HepG2 (cell line): ENCODE results near the gene CDC14B. TPM values are rescaled to one million over a fixed set of nuclear protein-coding genes. Genes with fewer than 3 reads are reported as not detected.

Experiments used
- ATAC-seq: fragments of 200-7000 bp; cut with Tn5 transposase; 3 replicates; pipeline ENCODE4 v1.9.1; 2020; ENCODE audit warnings: mild to moderate bottlenecking, moderate library complexity
- BruUV-seq: library from RNA; stranded (reverse); fragments of 400-500 nt; replicated peaks from 2 replicates; lab custom pipeline; 2021; lab: Mats Ljungman, UMichigan
- CTCF ChIA-PET: fragments of 300-600 bp; formaldehyde crosslinking; extraction: SDS; loops from one replicate; lab custom pipeline; 2021; ENCODE audit warnings: low total read pairs, inconsistent platforms, low intra/inter-chr PET ratio; lab: Yijun Ruan, JAX
- POLR2A ChIA-PET: fragments of 350-600 bp; sonication (Branson Sonifier 250); formaldehyde crosslinking; loops from one replicate; lab custom pipeline; 2020; ENCODE audit warnings: antibody characterized with exemption, inconsistent platforms; lab: Yijun Ruan, JAX
- DNase-seq: peaks from one replicate; pipeline ENCODE4 v3.0.0-alpha.2; 2015; ENCODE audit warnings: low spot score
- FAIRE-seq: peaks from 3 replicates; lab custom pipeline; 2011; peaks lifted over from hg19 to GRCh38; lab: Jason Lieb, UNC
- H2AFZ ChIP-seq: one replicate; pipeline ENCODE4 v1.6.1; 2011; ENCODE audit warnings: low read length, inconsistent platforms
- H3K27ac ChIP-seq: fragments of 300-600 bp; 3 replicates; pipeline ENCODE4 v1.8.0; 2011; ENCODE audit warnings: mixed run types, mild to moderate bottlenecking, mixed read lengths, low read length, inconsistent platforms; ENCODE audit not compliant: insufficient read depth; ENCODE audit errors: extremely low read length
- H3K27me3 ChIP-seq, 2 experiments: fragments of 200-600 bp in 1 of 2; 2 replicates in 1 of 2; 3 replicates in 1 of 2; pipeline versions ENCODE4 v1.6.0 to v1.8.0; 2011; ENCODE audit warnings: low read length in 2 of 2, mild to moderate bottlenecking in 2 of 2, moderate library complexity in 2 of 2, inconsistent platforms in 1 of 2; ENCODE audit not compliant: insufficient read depth in 2 of 2, control insufficient read depth in 1 of 2
- H3K36me3 ChIP-seq, 2 experiments: fragments of 200-600 bp in 1 of 2; replicated peaks in 1 of 2; 2 replicates in 1 of 2; 3 replicates in 1 of 2; pipeline versions ENCODE4 v1.5.1 to v1.8.0; 2011; ENCODE audit warnings: low read length in 2 of 2, inconsistent platforms in 1 of 2; ENCODE audit not compliant: insufficient read depth in 2 of 2, control insufficient read depth in 1 of 2
- H3K4me1 ChIP-seq: 2 replicates; pipeline ENCODE4 v1.5.1; 2012; ENCODE audit warnings: low read length, inconsistent platforms; ENCODE audit not compliant: insufficient read depth
- H3K4me2 ChIP-seq: 2 replicates; pipeline ENCODE4 v1.6.0; 2011; ENCODE audit warnings: low read depth, low read length, inconsistent platforms
- H3K4me3 ChIP-seq, 3 experiments: fragments of 200-600 bp in 1 of 3; sonication (generic), shearing (Covaris generic) in 1 of 3; replicated peaks in 1 of 3; 2 replicates each; pipeline ENCODE4 v1.5.1; 2011 to 2016; ENCODE audit warnings: low read length in 3 of 3, inconsistent platforms in 2 of 3, low read depth in 2 of 3, mild to moderate bottlenecking in 2 of 3, control low read depth in 1 of 3, mixed read lengths in 1 of 3; ENCODE audit not compliant: insufficient read depth in 1 of 3
- H3K79me2 ChIP-seq: one replicate; pipeline ENCODE4 v1.6.1; 2011; ENCODE audit warnings: low read length, inconsistent platforms; ENCODE audit not compliant: insufficient read depth
- H3K9ac ChIP-seq: 2 replicates; pipeline ENCODE4 v1.6.0; 2011; ENCODE audit warnings: mild to moderate bottlenecking, low read depth, low read length, inconsistent platforms; ENCODE audit not compliant: insufficient read depth
- H3K9me3 ChIP-seq: 2 replicates; pipeline ENCODE4 v1.5.1; 2012; ENCODE audit warnings: mild to moderate bottlenecking, low read length
- H4K20me1 ChIP-seq: 2 replicates; pipeline ENCODE4 v1.6.0; 2011; ENCODE audit warnings: inconsistent platforms, mild to moderate bottlenecking, low read length, moderate library complexity; ENCODE audit not compliant: insufficient read depth
- WGBS: methylation state at CpG from one replicate; pipeline ENCODE4 v1.1.6; 2017; ENCODE audit warnings: low lambda C conversion rate; 5-methylcytosine and 5-hydroxymethylcytosine counted together
- in situ Hi-C: cut with HindIII; loops from 2 replicates; pipeline ENCODE4 v1.10.0; 2017; ENCODE audit warnings: low pct_unique_long_range_greater_than_20kb; ENCODE audit not compliant: extremely low pct_ligation_motif_present
- intact Hi-C: fragments of 100-400 bp; cut with micrococcal nuclease; formaldehyde crosslinking; loops from one replicate; pipeline ENCODE4 v1.10.0; 2022; ENCODE audit not compliant: unreplicated experiment
- polyA plus RNA-seq, 8 experiments: library from polyadenylated mRNA; depleted of rRNA in 3 of 8; stranded (reverse) in 7 of 8; unstranded in 1 of 8; fragments of >200 nt; fragmentation: Illumina TruSeq in 4 of 8; extraction: Trizol in 4 of 8; gene quantifications; 2 replicates each; pipeline versions ENCODE4 v1.2.1 to v1.2.3, GENCODE V29; 2011 to 2016; ENCODE audit warnings: low read depth in 4 of 8, missing spikeins in 1 of 8, mixed read lengths in 1 of 8; ENCODE audit not compliant: insufficient read depth in 1 of 8
- total RNA-seq, 5 experiments: library from RNA; depleted of rRNA; stranded (reverse); fragments of >200 nt; fragmentation: Illumina TruSeq; extraction: Trizol; gene quantifications; 2 replicates each; pipeline ENCODE4 v1.2.3, GENCODE V29; 2016; ENCODE audit warnings: low read depth in 1 of 5
- TF ChIP-seq, protein P1 (sequence below): IDR thresholded peaks from 2 replicates; pipeline ENCODE4 v1.4.0; 2020; ENCODE audit warnings: mild to moderate bottlenecking, missing genetic modification reagents
- TF ChIP-seq, protein P2 (sequence below): sonication (generic); formaldehyde crosslinking; IDR thresholded peaks from 2 replicates; pipeline ENCODE4 v1.4.0; 2020; ENCODE audit warnings: missing genetic modification reagents

The CDC14B gene
- total and polyA plus RNA-seq, 2 of the 13 experiments (the other 11 are each of a cell fraction or from before 2014, with no cell fraction given) = 25.8 to 33.3 TPM

DNA sequence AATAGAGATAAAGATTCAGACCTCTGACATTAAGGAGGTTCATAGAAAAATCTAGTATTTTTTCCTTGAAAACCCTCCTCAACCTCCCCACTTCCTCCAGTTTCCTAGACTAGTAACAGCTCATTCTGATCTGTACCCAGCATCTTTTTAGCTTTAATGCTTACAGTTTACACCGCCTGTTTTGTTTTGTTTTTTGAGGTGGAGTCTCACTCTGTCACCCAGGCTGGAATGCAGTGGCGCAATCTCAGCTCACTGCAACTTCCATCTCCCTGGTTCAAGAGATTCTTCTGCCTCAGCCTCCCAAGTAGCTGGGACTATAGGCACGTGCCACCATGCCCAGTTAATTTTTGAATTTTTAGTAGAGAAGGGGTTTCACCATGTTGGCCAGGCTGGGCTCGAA lies 5.0 kb downstream of the CDC14B start (continued):
- TF ChIP-seq, protein P1, sequence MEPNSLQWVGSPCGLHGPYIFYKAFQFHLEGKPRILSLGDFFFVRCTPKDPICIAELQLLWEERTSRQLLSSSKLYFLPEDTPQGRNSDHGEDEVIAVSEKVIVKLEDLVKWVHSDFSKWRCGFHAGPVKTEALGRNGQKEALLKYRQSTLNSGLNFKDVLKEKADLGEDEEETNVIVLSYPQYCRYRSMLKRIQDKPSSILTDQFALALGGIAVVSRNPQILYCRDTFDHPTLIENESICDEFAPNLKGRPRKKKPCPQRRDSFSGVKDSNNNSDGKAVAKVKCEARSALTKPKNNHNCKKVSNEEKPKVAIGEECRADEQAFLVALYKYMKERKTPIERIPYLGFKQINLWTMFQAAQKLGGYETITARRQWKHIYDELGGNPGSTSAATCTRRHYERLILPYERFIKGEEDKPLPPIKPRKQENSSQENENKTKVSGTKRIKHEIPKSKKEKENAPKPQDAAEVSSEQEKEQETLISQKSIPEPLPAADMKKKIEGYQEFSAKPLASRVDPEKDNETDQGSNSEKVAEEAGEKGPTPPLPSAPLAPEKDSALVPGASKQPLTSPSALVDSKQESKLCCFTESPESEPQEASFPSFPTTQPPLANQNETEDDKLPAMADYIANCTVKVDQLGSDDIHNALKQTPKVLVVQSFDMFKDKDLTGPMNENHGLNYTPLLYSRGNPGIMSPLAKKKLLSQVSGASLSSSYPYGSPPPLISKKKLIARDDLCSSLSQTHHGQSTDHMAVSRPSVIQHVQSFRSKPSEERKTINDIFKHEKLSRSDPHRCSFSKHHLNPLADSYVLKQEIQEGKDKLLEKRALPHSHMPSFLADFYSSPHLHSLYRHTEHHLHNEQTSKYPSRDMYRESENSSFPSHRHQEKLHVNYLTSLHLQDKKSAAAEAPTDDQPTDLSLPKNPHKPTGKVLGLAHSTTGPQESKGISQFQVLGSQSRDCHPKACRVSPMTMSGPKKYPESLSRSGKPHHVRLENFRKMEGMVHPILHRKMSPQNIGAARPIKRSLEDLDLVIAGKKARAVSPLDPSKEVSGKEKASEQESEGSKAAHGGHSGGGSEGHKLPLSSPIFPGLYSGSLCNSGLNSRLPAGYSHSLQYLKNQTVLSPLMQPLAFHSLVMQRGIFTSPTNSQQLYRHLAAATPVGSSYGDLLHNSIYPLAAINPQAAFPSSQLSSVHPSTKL = peak; percentile 40; the same call in 1 of the 2 replicates

DNA sequence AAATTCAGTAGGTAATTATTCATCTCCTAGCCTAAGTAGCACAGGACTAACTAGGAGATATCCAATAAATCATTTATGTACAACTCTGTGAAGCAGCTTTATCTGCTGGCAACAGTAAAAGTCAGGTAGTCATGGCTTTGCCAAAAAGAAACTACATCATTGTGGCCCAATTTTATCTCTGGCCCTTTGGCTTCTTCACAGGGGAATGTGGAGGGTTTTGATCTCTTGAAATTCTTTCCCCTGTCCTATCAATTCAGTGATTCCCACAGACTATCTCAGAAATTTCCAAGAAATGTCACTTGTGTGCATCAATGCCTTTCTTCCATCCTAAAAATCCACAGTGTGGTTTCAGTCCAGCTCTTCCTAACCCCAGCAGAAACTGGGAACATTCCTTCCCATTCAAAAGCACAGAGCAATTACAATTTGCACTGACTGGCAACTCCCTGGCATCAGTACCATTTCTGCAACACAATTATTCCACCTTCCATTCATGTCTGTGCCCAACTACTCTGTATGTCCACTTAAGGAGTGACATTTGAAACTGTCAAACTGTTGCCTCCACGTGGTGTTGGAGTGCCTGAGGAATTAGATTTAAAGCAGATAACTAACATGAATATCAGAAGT lies 6.6 kb downstream of the CDC14B start:
- no peaks in the 10 kb centered on the region for H3K9me3 ChIP-seq
- intact Hi-C loops (no loop called here), in situ Hi-C loops (no loop called here)
- FAIRE-seq = no peak
- peaks cover 69% of the 10 kb centered on the region for H3K4me1 ChIP-seq
- DNase-seq = no peak
- H3K4me3 ChIP-seq = peak overlapping the region in 1 of 3 experiments; percentile 11; a peak in 1 of 6 replicates
- H4K20me1 ChIP-seq = peaks cover 29% of the 10 kb centered on the region
- H3K27ac ChIP-seq = peak overlapping the region; percentile 54
- no peak overlapping the region for H3K9ac ChIP-seq
- peak overlapping the region; percentile 60 for H3K4me2 ChIP-seq
- BruUV-seq = no TSS peak
- no peaks in the 10 kb centered on the region for H3K36me3 ChIP-seq
- H3K27me3 ChIP-seq = no peaks in the 10 kb centered on the region
- TF ChIP-seq, protein P2, sequence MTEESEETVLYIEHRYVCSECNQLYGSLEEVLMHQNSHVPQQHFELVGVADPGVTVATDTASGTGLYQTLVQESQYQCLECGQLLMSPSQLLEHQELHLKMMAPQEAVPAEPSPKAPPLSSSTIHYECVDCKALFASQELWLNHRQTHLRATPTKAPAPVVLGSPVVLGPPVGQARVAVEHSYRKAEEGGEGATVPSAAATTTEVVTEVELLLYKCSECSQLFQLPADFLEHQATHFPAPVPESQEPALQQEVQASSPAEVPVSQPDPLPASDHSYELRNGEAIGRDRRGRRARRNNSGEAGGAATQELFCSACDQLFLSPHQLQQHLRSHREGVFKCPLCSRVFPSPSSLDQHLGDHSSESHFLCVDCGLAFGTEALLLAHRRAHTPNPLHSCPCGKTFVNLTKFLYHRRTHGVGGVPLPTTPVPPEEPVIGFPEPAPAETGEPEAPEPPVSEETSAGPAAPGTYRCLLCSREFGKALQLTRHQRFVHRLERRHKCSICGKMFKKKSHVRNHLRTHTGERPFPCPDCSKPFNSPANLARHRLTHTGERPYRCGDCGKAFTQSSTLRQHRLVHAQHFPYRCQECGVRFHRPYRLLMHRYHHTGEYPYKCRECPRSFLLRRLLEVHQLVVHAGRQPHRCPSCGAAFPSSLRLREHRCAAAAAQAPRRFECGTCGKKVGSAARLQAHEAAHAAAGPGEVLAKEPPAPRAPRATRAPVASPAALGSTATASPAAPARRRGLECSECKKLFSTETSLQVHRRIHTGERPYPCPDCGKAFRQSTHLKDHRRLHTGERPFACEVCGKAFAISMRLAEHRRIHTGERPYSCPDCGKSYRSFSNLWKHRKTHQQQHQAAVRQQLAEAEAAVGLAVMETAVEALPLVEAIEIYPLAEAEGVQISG (CRISPR knock-in tag) = no peak
- TF ChIP-seq, all 625 proteins: peak for 0
- ChIA-PET POLR2A (interaction anchor here (1.5 kb wide), 1 partner anchor 24 kb away, joined by 3 read pairs; no protein-coding TSS in a partner anchor), CTCF (no interaction called here)
- H3K79me2 ChIP-seq = peaks cover 96% of the 10 kb centered on the region
- 63% methylated on average over 1 of the region's 1 CpG for WGBS
- no peak overlapping the region for H2AFZ ChIP-seq
- ATAC-seq = no peak
